Fibroblast of gingiva (primary cell): Measurements from ENCODE around the gene C20orf204.
"Not testable (repeated sequence)": the region's sequence is repeated elsewhere in the genome, so short reads cannot be mapped to it uniquely, and the experiment has no call there.

Experiments
- DNase-seq: peaks from one replicate; pipeline ENCODE4 v3.0.0-alpha.2; 2011; ENCODE audit warnings: low read depth

Gene C20orf204, protein sequence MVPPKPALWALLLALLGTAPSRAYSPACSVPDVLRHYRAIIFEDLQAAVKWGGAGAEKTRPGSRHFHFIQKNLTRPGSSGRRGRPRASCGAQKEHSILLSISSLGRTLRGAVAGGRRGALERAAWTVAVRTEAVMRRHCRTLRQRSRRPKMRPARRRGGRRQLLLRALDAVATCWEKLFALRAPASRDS

GRCh38 chr20:64035933-64036345, at the start of gene C20orf204:
Gene C20orf204 (plus strand): TSS chr20:64036182. CDS start chr20:64036324, 142 bp downstream.
- DNase-seq = no peak

DNA sequence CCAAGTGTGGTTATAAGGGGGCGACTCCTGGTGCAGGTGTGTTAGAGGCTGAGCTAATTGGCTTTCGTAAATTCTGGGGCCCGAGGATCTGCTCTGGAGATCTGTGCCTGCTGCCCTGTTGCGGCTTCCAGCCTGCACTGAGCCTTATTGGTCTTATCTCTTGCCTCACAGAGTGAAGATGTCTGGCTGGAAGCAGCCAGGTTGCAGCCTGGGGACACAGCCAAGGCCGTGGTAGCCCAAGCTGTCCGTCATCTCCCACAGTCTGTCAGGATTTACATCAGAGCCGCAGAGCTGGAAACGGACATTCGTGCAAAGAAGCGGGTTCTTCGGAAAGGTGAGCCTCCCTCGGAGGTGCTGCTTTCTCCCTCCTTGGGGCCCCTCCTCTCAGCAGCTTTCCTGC, 35.1 kb upstream of the C20orf204 start:
- DNase-seq = no peak

DNA sequence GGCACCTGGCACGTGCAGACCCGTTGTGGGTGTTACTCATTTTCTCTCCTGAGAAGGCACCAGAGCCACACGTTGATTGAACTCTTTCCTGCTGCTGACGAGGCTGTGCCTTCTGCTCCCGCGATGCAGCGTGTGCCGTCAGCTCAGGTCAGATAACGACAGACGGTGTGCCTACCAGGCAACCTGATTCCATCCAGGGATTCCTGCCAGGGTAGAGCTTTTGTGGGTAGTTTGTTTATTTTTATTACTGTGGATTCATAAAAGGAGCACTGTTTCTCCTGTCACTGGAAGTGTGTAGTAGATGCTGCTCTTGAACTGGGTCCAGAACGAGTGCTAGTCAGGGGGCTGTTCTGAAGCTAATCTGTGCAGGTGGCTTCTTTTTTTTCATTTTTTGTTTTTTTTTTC, 34.4 kb upstream of the C20orf204 start:
- DNase-seq = no peak

GRCh38 chr20:64003960-64004725, 31.8 kb upstream of the C20orf204 start:
- no peak for DNase-seq

DNA sequence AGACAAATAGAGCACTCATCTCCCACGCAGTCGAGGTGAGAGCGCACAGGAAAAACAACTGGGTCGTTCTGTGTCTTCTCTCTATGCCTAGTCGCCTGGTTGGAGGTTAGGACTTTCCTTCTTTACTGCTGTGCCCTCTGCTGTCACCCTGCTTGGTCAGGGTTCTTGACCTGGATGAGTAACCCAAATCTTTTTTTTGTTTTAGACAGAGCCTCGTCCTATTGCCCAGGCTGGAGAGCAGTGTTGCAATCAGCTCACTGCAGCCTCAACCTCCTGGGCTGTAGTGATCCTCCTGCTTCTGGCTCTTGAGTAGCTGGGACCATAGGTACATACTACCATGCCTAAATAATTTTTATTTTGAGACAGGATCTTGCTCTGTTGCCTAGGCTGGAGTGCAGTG, 30.6 kb upstream of the C20orf204 start:
- DNase-seq = peak; percentile 26

- DNase-seq = no peak
Observed at GRCh38 chr20:64006490-64006889, 29.5 kb upstream of the C20orf204 start.

DNA sequence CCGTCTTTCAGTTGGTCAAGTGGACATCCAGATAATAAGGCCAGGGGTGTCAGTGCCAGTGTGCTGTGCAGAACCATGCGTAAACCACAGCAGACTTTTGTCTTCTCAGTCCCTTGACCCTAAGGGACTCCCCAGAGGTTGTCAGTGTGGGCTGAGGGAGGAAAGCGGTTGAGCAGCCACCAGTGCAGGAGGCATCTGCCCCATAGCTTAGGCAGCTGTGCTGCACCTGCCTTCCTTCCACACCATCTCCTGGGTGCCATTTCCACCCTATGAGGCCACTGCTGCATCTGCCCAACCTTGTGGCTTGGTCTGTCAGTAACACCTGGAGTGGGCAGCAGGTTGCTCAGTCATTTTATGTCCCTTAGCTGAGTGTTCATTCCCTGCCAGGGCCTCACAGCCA, 29.1 kb upstream of the C20orf204 start:
- no peak for DNase-seq

DNA sequence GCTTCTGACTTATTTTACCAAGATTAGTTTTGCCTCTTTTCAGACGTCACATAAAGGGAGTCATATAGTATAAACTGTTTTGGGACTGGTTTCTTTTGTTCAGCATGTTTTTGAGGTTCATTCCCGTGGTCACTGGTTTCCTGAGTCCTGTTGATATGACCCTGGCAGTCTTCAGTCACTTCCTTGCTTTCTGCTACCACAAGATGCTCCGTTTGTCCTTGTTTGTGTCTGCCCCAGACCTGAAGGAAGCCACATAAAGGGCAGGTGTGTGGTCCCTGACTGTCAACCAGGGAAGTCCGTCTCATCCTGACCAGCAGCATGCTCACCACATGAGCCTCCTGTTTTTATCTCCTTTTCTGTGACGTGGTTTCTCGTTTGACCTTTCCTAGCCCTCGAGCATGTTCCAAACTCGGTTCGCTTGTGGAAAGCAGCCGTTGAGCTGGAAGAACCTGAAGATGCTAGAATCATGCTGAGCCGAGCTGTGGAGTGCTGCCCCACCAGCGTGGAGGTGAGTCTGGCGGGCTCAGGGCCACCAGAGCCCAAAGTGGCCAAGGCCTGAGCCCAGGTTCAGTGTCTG, 26.1 kb upstream of the C20orf204 start:
- no peak for DNase-seq

GRCh38 chr20:64010711-64011237, 25.2 kb upstream of the C20orf204 start:
- peak; percentile 72 for DNase-seq

GRCh38 chr20:64011366-64011779, 24.6 kb upstream of the C20orf204 start:
- no peak for DNase-seq

- DNase-seq = not testable (repeated sequence)
Observed at GRCh38 chr20:64012385-64013154, 23.4 kb upstream of the C20orf204 start.

DNA sequence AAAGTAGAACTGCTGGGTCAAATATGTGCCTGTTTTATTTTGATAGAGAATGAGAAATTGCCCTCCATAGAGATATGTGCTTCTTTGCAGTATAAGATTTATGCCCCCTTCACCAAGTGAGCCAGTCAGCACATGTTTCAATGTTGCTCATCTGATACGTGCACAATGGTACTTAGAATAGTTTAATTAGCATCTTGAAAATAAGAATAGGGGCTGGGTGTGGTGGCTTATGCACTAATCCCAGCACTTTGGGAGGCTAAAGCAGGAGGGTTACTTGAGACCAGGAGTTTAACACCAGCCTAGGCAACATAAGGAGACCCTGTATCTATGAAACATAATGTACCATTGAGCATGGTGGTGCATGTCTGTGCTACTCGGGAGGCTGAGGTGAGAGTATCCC, 20.3 kb upstream of the C20orf204 start:
- DNase-seq = no peak

GRCh38 chr20:64021124-64021975, 14.6 kb upstream of the C20orf204 start:
- DNase-seq = no peak

DNA sequence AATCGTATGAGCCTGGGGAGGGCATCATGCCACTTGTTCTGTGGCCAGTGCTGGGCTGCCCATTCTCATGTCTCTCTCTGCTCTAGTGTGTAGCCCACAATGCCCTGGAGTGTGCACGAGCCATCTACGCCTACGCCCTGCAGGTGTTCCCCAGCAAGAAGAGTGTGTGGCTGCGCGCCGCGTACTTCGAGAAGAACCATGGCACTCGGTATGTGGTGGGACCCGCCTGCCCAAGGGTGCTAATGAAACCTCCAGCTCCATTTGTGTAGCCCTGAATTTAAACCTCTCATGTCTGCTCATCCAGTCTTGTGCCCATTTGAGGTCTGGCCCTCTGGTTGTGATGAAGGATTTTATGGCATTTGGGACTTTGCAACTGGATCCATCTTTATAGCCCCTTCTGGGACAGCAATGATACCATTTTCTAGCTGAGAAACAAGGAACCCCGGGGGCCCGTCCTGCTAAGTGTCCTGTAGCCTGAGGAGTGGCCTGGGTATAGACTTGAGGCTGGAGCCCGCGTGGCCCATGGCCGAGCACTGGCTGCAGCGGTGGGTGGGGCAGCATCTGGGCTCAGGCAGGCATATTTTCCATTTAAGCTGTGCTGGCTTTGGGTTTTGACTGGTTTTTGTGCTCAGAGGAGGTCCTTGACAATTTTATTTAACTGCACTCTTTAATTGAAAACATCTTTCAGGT, 13.2 kb upstream of the C20orf204 start:
- peak; percentile 28 for DNase-seq

GRCh38 chr20:64023361-64024140, 12.4 kb upstream of the C20orf204 start:
- no peak for DNase-seq

DNA sequence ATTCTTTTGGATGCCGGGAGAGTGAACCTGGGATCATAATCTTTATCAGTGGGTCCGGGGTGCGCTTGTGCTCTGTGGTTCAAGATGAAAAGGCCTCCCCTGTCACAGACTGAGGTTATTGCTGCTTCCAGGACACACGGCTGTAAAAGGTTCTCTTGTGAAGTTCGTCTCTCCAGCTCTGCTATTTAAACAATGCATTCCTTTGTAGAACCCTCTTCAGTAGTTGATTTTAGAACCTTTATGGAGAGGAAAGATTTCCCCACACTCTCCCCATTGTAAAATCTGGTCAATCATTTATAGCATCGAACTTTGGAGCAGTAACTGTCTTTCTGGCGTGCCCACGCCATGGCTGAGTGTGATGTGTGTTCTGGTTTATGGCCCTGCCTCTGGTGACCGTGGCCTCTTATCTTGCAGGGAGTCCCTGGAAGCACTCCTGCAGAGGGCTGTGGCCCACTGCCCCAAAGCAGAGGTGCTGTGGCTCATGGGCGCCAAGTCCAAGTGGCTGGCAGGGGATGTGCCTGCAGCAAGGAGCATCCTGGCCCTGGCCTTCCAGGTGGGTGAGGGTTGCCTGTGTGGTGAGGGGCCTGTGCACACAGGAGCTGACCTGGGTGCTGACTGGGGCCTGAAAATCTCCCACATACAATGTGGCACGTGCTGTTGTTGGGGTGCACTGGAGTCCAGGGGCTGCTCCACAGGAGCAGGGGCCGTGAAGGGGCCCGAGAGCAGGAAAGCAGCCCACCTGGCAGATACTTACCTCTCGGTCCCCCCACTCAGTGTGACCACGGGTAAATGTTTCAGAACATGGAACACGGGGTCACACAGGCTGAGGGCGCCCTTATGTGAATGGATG, 11.6 kb upstream of the C20orf204 start:
- no peak for DNase-seq

DNA sequence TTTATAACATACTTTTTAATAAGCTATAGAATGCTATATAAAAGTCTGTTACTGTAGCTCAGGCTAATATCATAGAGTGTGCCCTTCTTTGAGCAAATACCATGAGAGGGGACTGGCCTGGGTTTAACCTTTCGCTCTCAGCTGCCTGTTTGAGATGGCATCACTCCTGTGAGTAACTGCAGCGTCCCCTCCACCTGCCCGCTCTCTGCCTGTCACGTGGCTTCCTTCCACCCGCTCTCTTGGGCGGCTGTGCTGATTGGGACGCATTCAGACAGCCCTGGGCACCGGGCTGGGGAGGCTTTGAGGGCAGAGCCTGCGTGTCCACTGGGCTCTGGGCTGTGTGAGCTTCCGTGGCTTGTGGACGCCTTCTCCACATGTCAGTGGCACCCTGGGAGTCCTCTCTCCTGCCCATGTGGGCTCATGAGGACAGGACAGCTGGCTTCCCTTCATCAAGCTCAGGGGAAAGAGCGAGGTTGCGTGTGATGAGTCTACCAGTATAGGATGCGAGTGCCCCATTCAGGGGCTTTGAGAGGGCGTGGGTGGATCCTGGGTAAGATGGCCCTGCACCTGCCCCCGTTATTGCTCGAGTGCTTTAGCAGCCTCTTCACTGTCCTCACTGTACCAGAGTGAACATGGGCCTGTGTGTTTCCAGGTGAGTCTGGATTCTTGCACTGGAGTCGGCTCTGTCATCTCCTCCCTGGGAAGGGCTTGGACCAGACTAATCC, 10.7 kb upstream of the C20orf204 start:
- no peak for DNase-seq

GRCh38 chr20:64025826-64026412, 10.1 kb upstream of the C20orf204 start:
- DNase-seq = peak; percentile 58
